Loucy (cell line): ENCODE results near the gene L3MBTL4.

Source experiments
- H2AFZ ChIP-seq: fragments of 200-600 bp; sonication (generic); 2 replicates; pipeline ENCODE4 v1.6.0; 2016; ENCODE audit warnings: antibody characterized with exemption, mild to moderate bottlenecking, low read length, moderate library complexity
- H3F3A ChIP-seq: fragments of 200-600 bp; 2 replicates; pipeline ENCODE4 v1.6.0; 2016; ENCODE audit warnings: antibody characterized with exemption, low read depth, mild to moderate bottlenecking
- H3K27me3 ChIP-seq: fragments of 200-600 bp; sonication (generic); 2 replicates; pipeline ENCODE4 v1.6.1; 2014; ENCODE audit warnings: low read length, mild to moderate bottlenecking; ENCODE audit not compliant: insufficient read depth, poor library complexity, severe bottlenecking
- H3K36me3 ChIP-seq: fragments of 200-600 bp; sonication (generic); 2 replicates; pipeline ENCODE4 v1.6.1; 2016; ENCODE audit warnings: low read length; ENCODE audit not compliant: insufficient read depth
- H3K4me1 ChIP-seq: fragments of 200-600 bp; sonication (generic); 2 replicates; pipeline ENCODE4 v1.5.1; 2014; ENCODE audit warnings: low read length, mild to moderate bottlenecking; ENCODE audit not compliant: insufficient read depth, poor library complexity, severe bottlenecking
- H3K4me2 ChIP-seq: fragments of 200-600 bp; sonication (generic); 2 replicates; pipeline ENCODE4 v1.6.0; 2014; ENCODE audit warnings: antibody characterized with exemption, low read length, low read depth, mild to moderate bottlenecking; ENCODE audit not compliant: poor library complexity, severe bottlenecking
- H3K4me3 ChIP-seq: fragments of 200-600 bp; sonication (generic); 2 replicates; pipeline ENCODE4 v1.5.1; 2014; ENCODE audit warnings: low read length, mild to moderate bottlenecking, mixed read lengths; ENCODE audit not compliant: poor library complexity, severe bottlenecking
- H3K79me2 ChIP-seq: fragments of 200-600 bp; sonication (generic); 2 replicates; pipeline ENCODE4 v1.6.1; 2014; ENCODE audit warnings: low read length; ENCODE audit not compliant: insufficient read depth
- H3K9ac ChIP-seq: fragments of 200-600 bp; sonication (generic); 2 replicates; pipeline ENCODE4 v1.6.0; 2014; ENCODE audit warnings: mild to moderate bottlenecking, low read depth, low read length, moderate library complexity; ENCODE audit not compliant: poor library complexity, severe bottlenecking
- H3K9me2 ChIP-seq: fragments of 200-600 bp; sonication (generic); replicated peaks from 2 replicates; pipeline ENCODE4 v1.6.1; 2016; ENCODE audit warnings: low read depth, low read length, mixed read lengths
- H3K9me3 ChIP-seq: fragments of 200-600 bp; sonication (generic); 2 replicates; pipeline ENCODE4 v1.6.1; 2014; ENCODE audit warnings: mild to moderate bottlenecking, antibody characterized with exemption, low read length, low read depth; ENCODE audit not compliant: insufficient read depth
- H4K20me1 ChIP-seq: fragments of 200-600 bp; sonication (generic); 2 replicates; pipeline ENCODE4 v1.6.0; 2014; ENCODE audit warnings: antibody characterized with exemption, low read length, mild to moderate bottlenecking; ENCODE audit not compliant: insufficient read depth, poor library complexity, severe bottlenecking
- EZH2phosphoT487 ChIP-seq: fragments of 200-600 bp; IDR thresholded peaks from 2 replicates; pipeline ENCODE4 v1.6.1; 2018; ENCODE audit warnings: antibody characterized with exemption, mild to moderate bottlenecking, moderate library complexity, borderline replicate concordance
- TF ChIP-seq, protein P1 (sequence below): fragments of 200-600 bp; sonication (generic); conservative IDR thresholded peaks from 2 replicates; pipeline ENCODE4 v1.5.1; 2014; ENCODE audit warnings: mild to moderate bottlenecking, antibody characterized with exemption, low read length

The L3MBTL4 gene

DNA sequence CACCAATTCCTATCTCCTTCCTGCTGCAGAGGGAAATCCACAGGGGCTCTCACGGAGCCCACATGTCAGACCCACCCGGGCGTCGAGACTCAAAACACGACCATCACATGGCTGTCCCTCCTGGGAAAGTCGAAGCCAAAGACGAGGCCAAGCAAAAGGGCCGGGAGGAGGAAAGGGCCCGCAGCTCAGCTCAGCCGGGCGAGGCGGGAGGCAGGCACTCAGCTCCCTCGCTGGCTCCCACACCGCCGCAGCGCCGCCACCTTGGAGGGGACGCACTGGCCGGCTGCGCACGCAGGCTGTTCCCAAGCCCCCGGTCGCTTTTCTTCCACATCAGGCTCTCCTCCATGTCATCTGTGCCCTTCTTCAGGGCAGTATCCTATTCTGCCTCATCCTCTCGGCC, 130.4 kb downstream of the L3MBTL4 start:
- Histone ChIP-seq H3K4me1 (no peaks in the 10 kb centered on the region), H3K27me3 (no peaks in the 10 kb centered on the region), H3F3A (no peaks in the 10 kb centered on the region), H3K4me3 (no peak overlapping the region), H3K9me2 (no peaks in the 10 kb centered on the region), H2AFZ (no peak overlapping the region), H4K20me1 (no peaks in the 10 kb centered on the region), H3K79me2 (no peaks in the 10 kb centered on the region), H3K9me3 (no peaks in the 10 kb centered on the region; the same call in 1 of the 2 replicates), H3K4me2 (no peak overlapping the region), H3K9ac (no peak overlapping the region), H3K36me3 (no peaks in the 10 kb centered on the region)
- TF ChIP-seq EZH2phosphoT487 = no peak
- TF ChIP-seq, protein P1, sequence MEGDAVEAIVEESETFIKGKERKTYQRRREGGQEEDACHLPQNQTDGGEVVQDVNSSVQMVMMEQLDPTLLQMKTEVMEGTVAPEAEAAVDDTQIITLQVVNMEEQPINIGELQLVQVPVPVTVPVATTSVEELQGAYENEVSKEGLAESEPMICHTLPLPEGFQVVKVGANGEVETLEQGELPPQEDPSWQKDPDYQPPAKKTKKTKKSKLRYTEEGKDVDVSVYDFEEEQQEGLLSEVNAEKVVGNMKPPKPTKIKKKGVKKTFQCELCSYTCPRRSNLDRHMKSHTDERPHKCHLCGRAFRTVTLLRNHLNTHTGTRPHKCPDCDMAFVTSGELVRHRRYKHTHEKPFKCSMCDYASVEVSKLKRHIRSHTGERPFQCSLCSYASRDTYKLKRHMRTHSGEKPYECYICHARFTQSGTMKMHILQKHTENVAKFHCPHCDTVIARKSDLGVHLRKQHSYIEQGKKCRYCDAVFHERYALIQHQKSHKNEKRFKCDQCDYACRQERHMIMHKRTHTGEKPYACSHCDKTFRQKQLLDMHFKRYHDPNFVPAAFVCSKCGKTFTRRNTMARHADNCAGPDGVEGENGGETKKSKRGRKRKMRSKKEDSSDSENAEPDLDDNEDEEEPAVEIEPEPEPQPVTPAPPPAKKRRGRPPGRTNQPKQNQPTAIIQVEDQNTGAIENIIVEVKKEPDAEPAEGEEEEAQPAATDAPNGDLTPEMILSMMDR = no peak

DNA sequence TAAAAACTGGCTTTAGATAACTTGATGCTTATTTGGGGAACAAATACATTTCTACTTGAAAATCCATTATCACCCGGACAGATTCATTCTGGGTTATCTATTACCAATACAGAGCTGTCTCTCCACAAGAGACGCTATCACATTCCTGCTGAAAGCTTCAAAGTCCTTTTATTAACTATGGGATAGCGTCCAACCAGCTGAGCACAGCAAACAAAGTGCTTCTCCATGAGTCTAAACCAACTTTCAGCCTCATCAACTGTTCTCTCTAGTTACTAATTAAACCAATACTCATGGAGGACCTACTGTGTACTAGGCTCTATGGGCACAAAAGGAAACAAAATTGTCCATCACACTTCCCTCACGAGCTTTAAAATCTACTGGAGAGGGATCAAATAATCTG, 132.8 kb downstream of the L3MBTL4 start:
- no peaks in the 10 kb centered on the region; the same call in 1 of the 2 replicates for H3K9me3 ChIP-seq
- TF ChIP-seq, protein P1 = no peak
- no peak for TF ChIP-seq EZH2phosphoT487
- H3K4me1 ChIP-seq = no peaks in the 10 kb centered on the region
- H4K20me1 ChIP-seq = no peaks in the 10 kb centered on the region
- no peaks in the 10 kb centered on the region for H3K36me3 ChIP-seq
- no peaks in the 10 kb centered on the region for H3F3A ChIP-seq
- H3K9ac ChIP-seq = no peak overlapping the region
- no peaks in the 10 kb centered on the region for H3K27me3 ChIP-seq
- no peak overlapping the region for H3K4me3 ChIP-seq
- H3K9me2 ChIP-seq = no peaks in the 10 kb centered on the region
- H2AFZ ChIP-seq = no peak overlapping the region
- H3K4me2 ChIP-seq = no peak overlapping the region
- H3K79me2 ChIP-seq = no peaks in the 10 kb centered on the region

DNA sequence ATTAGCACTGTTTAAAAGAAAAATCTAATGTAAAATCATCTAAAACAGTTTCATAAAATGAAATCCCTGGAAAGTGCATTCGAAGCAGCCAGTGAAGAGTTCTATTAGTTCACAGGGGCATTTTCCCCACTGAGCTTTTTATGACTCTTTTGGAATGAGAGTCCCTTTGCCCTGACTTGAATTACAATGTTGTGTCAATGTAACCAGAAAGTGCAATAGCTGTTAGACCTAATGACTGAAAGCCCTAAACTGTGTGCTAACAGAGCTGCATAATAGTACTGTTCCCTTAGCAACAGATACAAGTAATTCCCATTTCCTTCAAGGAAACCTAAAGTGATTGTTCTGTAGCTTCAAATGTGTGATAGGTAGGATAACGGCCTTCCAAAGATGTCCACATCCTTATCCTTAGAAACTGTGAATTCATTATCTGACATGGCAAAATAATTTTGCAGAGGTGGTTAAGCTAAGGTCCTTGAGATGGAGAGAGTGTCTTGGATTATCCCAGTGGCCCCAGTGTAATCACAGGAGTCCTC, 134.4 kb downstream of the L3MBTL4 start:
- no peaks in the 10 kb centered on the region for H3K4me1 ChIP-seq
- TF ChIP-seq EZH2phosphoT487 = no peak
- TF ChIP-seq, protein P1 = no peak
- H3K9me2 ChIP-seq = no peaks in the 10 kb centered on the region
- no peaks in the 10 kb centered on the region for H3K36me3 ChIP-seq
- H3K4me2 ChIP-seq = no peak overlapping the region
- no peaks in the 10 kb centered on the region for H3K79me2 ChIP-seq
- H2AFZ ChIP-seq = no peak overlapping the region
- no peaks in the 10 kb centered on the region for H3K27me3 ChIP-seq
- H4K20me1 ChIP-seq = no peaks in the 10 kb centered on the region
- no peak overlapping the region for H3K4me3 ChIP-seq
- no peaks in the 10 kb centered on the region for H3F3A ChIP-seq
- H3K9ac ChIP-seq = no peak overlapping the region
- H3K9me3 ChIP-seq = no peaks in the 10 kb centered on the region; the same call in 1 of the 2 replicates
